Measurements from ENCODE around the gene CPED1. TPM values are rescaled to one million over a fixed set of nuclear protein-coding genes. Genes with fewer than 3 reads are reported as not detected.

CPED1 gene
- total RNA-seq, 1 donor from 2014 or later = 4.3 TPM

DNA sequence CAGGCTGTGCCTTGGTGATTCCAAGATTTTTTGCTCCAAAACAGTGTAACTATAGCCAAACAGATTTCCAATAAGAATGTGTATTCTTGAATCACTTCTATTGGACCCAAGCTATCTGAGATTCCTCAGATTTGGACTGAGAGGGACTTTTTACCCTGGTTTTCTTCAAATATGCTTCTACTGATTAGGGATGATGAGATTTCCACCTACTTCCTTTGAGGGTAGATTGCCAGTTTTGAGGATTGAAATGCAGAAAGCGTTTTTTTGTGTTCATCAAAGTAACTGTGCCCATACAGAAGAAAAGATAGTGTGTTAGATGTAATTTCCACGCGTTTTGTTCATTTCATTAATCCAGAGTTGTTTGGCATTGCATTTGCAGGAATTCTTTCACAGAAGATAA is 144.9 kb downstream of the CPED1 start:
- no peaks in the 10 kb centered on the region for H3K27me3 Mint-ChIP-seq (ENCODE audit: low read depth)
- H3K27ac Mint-ChIP-seq (ENCODE audit: unreplicated experiment) = no peak overlapping the region
- H3K36me3 Mint-ChIP-seq (ENCODE audit: low read depth) = no peaks in the 10 kb centered on the region
- TF ChIP-seq, protein P1, sequence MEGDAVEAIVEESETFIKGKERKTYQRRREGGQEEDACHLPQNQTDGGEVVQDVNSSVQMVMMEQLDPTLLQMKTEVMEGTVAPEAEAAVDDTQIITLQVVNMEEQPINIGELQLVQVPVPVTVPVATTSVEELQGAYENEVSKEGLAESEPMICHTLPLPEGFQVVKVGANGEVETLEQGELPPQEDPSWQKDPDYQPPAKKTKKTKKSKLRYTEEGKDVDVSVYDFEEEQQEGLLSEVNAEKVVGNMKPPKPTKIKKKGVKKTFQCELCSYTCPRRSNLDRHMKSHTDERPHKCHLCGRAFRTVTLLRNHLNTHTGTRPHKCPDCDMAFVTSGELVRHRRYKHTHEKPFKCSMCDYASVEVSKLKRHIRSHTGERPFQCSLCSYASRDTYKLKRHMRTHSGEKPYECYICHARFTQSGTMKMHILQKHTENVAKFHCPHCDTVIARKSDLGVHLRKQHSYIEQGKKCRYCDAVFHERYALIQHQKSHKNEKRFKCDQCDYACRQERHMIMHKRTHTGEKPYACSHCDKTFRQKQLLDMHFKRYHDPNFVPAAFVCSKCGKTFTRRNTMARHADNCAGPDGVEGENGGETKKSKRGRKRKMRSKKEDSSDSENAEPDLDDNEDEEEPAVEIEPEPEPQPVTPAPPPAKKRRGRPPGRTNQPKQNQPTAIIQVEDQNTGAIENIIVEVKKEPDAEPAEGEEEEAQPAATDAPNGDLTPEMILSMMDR (conservative IDR thresholded peaks at IDR 0.05) = no peak
- DNase-seq (ENCODE audit: low read depth, low spot score) = no peak
- H3K4me3 Mint-ChIP-seq = no peak overlapping the region
- no peaks in the 10 kb centered on the region for H3K4me1 Mint-ChIP-seq
- no peaks in the 10 kb centered on the region for H3K9me3 Mint-ChIP-seq

- Mint-ChIP-seq H3K4me3 (no peak overlapping the region), H3K27ac (ENCODE audit: unreplicated experiment) (no peak overlapping the region), H3K4me1 (no peaks in the 10 kb centered on the region), H3K36me3 (ENCODE audit: low read depth) (no peaks in the 10 kb centered on the region), H3K9me3 (no peaks in the 10 kb centered on the region), H3K27me3 (ENCODE audit: low read depth) (no peaks in the 10 kb centered on the region)
- DNase-seq (ENCODE audit: low read depth, low spot score) = no peak
- TF ChIP-seq, protein P1 (conservative IDR thresholded peaks at IDR 0.05) = no peak
Measured at GRCh38 chr7:121137580-121137979, 149.1 kb downstream of the CPED1 start.

- H3K27me3 Mint-ChIP-seq (ENCODE audit: low read depth) = no peaks in the 10 kb centered on the region
- no peaks in the 10 kb centered on the region for H3K4me1 Mint-ChIP-seq
- no peak for DNase-seq (ENCODE audit: low read depth, low spot score)
- H3K36me3 Mint-ChIP-seq (ENCODE audit: low read depth) = no peaks in the 10 kb centered on the region
- no peak overlapping the region for H3K27ac Mint-ChIP-seq (ENCODE audit: unreplicated experiment)
- no peak overlapping the region for H3K4me3 Mint-ChIP-seq
- TF ChIP-seq, protein P1 (conservative IDR thresholded peaks at IDR 0.05) = no peak
- H3K9me3 Mint-ChIP-seq = no peaks in the 10 kb centered on the region
Measured at GRCh38 chr7:121138262-121138933, 149.9 kb downstream of the CPED1 start.

GRCh38 chr7:121139427-121139826 is 150.9 kb downstream of the CPED1 start:
- H3K9me3 Mint-ChIP-seq = no peaks in the 10 kb centered on the region
- H3K27me3 Mint-ChIP-seq (ENCODE audit: low read depth) = no peaks in the 10 kb centered on the region
- no peaks in the 10 kb centered on the region for H3K36me3 Mint-ChIP-seq (ENCODE audit: low read depth)
- no peak for DNase-seq (ENCODE audit: low read depth, low spot score)
- no peaks in the 10 kb centered on the region for H3K4me1 Mint-ChIP-seq
- H3K4me3 Mint-ChIP-seq = no peak overlapping the region
- H3K27ac Mint-ChIP-seq (ENCODE audit: unreplicated experiment) = no peak overlapping the region
- TF ChIP-seq, protein P1 (conservative IDR thresholded peaks at IDR 0.05) = no peak

DNA sequence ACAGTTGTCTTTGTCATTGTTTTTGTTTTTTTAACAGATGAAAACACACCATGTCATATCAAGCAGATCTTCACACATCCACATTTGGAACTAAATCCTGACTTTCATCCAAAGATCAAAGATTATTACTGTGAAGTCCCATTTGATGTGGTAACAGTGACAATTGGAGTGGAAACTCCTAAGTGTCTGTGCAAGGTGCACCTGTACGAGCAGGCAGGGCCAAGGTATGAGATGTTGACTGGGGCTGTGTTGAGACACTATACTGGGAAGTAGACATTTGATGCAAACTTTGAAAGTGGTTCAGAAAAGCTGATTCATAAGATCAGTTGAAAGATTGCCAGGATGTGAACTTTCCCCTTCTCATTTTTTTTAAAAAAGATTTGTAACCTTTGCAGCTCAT is 152.3 kb downstream of the CPED1 start:
- H3K27me3 Mint-ChIP-seq (ENCODE audit: low read depth) = no peaks in the 10 kb centered on the region
- H3K9me3 Mint-ChIP-seq = no peaks in the 10 kb centered on the region
- H3K4me1 Mint-ChIP-seq = no peaks in the 10 kb centered on the region
- H3K36me3 Mint-ChIP-seq (ENCODE audit: low read depth) = no peaks in the 10 kb centered on the region
- no peak for DNase-seq (ENCODE audit: low read depth, low spot score)
- no peak overlapping the region for H3K4me3 Mint-ChIP-seq
- TF ChIP-seq, protein P1 (conservative IDR thresholded peaks at IDR 0.05) = no peak
- no peak overlapping the region for H3K27ac Mint-ChIP-seq (ENCODE audit: unreplicated experiment)
